GM19043 (cell line): Measurements from ENCODE around the gene CACNB3.

ENCODE experiments used
- ATAC-seq: cut with Tn5 transposase; IDR thresholded peaks from one replicate; pipeline ENCODE4 v1.9.1; 2021; ENCODE audit warnings: low read depth; ENCODE audit not compliant: unreplicated experiment

CACNB3 gene

DNA sequence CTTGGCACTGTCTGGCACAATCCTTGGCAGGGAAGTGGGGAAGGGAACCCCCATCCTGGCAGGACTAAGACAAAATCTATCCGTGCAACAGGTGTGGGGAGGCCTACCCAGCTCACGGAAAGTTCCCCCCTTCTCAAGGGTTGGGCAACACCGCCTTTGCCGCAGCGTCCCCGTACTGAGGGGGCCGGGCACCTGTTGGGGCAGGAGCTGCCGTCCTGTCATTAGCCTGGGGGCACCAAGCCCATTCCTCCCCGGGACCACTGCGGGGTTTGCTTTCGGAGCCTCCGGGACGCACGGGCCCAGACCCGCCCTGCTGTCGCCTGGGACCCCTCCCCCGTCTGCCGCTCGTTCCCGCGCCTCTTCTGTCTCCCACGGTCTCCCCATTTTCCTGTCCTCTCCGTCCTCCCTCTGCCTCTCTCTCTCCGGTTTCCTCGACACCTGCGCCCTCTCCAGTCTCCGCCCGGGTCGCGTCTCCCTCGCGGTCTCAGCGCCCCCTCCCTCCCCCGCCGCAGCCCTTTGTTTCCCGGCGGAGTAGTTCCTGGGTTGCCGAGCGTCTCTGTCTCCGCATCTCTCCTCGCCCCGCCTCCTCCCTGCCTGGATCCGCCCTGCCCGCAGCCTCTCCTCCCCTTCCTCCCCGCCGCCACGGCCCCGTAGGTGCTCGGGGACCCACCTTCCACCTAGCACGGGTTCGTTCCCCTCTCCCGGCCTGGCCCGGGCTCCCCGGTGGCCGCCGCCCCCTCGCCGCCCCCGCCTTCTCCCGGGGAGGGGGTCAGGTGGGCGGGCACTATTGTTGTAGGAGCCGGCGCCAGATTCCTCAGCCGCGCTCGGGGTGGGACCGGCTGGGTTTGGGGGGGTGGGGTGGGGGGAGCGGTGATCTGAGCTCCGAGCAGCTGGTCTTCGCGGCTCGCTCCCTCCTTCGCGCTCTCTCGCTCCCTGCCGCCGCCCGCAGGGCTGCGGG, at the start of gene CACNB3:
CACNB3 (plus strand) TSS at position 624 of the 958 bp plus-strand sequence. CDS start 434 bp downstream, outside the sequence.
- ATAC-seq, result no peak

DNA sequence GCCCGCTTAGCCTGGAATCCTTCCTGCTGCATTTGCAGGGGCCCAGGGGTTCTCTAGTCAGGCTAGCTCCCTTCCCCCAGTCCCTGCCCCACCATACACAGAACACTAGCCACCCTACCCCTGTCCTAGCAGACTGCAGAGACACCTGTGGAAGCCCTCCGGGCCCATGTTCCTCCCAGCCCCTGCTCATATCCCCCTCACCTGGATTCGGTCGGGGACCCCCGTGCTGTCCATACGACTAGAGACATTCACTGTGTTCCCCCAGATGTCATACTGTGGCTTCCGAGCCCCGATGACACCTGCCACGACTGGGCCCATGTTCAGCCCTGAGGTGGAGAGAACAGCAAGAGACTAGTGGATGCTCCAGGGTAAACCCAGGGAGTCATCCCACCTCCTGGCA, 49.6 kb upstream of the CACNB3 start:
- no peak for ATAC-seq

DNA sequence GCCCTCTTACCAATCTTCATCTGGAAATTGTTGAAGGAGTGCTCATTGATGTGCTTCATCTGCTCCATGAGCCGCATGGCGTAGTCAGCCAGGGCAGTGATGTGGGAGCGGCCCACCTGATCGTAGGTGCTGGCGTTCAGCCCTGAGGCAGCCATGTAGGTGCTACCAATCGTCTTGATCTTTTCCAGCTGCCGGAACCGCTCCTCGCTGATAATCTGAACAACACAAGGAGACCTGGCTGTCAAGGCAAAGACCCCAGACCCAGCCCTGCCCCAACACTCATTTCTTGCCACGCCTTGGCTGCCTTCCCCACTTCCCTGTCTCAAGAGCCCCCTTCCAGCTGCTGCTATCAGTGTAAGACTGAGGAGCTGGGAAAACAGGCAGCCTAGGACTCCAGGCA, 47.5 kb upstream of the CACNB3 start:
- ATAC-seq, result no peak

DNA sequence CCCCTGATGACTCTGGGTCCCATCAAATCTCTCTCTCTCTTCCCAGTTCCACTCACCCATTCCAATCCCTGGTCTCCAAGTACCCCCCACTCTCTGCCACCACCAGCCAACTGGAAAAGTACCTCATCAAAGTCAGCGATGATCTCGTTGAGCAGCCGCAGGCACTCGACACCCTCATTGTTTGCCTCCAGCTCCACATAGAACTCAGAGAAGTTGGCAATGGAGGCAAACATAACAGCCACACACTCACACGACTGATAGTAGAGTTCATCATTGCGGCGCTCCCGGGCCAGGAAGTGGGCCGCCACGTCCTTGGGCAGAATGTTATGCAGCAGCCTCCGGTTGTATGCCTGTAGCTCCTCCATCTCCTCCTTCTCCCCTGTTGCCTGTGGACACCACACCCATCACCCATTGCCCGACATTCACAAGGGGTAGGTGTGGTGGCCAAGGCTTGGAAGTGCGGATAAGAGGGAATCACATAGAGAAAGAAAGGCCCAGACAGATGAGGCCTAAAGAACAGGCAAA, 46.6 kb upstream of the CACNB3 start:
- ATAC-seq, result no peak

DNA sequence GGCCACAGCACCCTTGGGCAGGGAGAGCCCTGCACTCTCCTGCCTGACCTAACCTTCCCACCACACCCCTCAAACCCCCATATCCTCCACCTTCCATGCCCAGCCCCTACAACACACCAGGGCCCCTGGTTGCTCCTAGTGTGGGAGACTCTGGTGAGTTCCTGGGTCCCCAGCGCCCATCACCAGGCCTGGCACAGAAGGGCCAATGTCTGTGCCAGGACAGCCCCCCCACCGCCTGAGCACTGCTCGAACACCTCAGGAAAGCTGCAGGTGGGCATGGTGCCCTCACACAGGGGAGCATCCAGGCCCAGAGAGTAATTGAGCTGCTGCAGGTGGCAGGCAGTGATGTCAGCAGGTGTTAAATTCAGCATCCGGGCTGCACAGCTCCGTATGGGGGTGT, 44.6 kb upstream of the CACNB3 start:
- ATAC-seq, result no peak

DNA sequence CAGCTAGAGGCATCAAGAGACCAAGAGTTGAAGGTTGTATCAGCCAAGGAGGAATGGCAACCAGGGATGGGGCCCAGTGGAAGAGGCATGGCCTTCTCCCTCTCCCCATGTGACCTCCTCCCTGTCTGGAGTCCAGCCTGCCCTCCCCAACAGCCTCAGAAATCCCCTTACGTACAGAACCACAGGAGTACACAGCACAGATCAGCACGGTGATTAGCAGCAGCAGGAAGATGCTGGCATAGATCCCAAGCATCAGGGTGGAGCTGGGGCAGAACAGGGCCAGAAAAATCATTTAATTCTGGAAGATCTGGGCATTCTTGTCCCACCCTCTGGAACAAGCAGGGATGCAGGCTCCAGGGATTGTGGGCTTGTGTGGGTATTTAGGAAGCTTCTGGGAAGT, 43.8 kb upstream of the CACNB3 start:
- no peak for ATAC-seq

DNA sequence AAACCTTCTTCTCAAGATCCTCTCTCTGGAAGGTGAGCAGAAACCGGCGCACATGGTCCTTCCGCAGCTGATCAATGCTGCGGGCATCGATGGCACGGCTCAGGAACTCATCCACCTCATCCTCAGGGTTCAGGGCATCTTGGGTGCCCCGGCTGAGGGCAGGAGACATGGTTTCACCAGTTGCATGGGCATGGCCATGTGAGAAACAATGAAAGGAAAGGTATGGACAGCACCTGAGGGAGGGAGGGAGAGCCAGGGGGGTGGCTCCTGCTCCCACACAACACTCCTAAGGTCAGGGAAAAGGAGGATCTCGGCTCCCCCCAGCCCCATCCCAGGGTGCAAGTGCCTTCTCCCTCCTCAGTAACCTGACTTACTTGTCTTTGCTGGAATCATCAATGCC, 43.0 kb upstream of the CACNB3 start:
- ATAC-seq, result no peak

DNA sequence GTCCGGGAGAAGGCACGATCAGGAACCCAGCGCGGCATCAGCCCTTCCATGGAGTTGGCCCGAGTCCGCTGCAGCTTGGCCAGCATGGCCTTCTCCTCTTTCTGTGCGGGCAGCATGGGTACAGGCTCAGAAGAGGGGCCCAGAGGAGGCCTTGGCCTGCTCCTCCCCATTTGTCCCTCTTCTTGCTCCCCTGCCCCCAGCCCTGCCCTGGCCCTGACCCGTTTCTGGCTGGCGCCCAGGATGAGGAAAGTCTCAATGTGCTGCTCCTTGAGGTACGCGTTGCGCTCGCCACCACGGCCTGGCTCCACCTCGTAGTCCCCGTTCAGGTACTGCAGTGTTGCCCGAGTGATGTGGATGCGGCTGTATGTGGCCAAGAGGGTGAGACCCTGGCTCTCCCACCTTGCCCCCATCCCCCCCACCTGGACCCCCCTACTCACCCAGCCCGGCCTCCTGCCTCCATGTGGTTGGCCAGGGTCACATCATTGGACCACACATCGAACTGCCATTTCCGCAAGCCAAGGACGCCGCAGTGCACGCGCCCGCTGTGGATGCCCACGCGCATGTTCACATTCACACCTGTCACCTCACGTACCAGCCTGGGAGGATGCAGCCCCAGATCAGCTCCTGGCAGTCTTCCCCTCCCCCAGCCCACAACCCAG, 42.2 kb upstream of the CACNB3 start:
- no peak for ATAC-seq

DNA sequence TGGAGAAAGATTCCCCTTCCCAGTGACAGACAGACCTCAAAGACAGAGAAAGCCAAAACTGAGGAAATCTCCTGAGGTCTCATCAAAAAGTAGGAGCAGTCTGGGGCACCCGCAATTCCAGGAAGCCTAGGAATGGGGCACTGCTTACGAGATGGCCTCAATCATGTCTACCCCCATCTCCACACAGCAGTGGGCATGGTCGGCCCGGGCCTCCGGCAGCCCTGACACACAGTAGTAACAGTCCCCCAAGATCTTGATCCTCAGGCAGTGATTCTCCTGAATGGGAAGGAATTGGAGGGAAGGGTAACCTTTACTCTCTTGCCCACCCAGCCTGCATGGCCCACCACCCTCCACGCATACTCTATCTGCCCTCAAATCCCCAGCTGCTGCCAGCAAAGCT, 41.3 kb upstream of the CACNB3 start:
- no peak for ATAC-seq

DNA sequence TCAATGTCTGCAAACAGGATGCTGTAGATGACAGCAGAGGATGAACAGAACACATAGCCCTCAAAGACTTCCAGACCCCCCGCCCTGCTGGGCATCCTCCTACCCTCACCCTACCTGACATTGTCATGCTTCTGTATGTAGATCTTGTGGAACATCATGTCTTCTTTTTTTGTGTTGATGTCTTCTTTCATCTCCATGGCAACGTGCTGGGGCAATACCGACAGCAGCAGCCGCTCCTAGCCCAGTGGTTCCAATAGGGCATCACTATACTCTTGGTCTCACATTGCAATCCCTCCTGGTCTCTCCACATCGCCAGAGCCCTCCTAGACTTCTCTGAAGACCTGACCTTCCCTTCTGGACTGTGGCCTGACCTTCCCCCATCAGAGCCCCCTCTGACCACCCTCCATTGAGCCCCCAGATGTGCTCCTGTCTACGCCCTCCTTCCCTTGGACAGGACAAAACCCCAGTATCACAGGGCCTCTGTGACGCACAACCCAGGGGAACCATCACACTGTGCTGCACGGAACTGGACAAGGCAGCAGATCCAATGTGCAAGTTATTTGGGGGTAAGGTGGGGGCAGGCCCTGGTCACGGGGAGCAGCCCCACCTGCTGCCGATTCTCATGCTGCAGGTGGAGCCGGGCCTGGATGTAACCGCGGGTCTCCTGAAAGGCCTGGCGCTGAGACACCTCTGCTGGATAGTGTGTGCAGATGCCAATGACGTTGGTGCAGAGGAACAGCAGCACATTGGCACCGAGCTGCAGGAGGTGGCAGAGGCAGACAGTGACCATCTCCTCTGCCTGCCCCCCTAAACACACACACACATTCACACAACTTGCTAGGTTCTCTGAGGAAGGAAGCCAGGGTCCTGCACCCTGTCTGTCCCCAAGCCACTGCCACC, 40.5 kb upstream of the CACNB3 start:
- ATAC-seq, result no peak

DNA sequence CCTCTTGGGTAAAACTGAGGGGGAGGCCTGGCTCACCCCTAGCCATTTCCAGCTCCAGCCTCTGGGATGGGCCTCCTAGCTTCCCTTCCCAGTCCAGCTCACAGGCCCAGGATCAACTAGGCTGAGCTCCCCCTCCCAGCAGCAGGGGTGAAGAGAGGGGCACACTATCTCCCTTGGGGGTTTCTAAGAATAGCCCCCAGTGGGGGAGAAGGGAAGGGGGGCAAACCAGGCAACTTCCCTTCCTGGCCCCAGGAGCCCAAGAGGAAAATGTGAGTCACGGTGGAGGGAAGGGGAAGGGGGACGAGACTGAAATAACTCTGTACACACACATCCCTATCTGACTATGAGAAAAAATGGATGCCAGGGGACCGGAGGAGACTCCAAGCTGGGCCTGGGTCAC, 38.4 kb upstream of the CACNB3 start:
- ATAC-seq, result no peak

DNA sequence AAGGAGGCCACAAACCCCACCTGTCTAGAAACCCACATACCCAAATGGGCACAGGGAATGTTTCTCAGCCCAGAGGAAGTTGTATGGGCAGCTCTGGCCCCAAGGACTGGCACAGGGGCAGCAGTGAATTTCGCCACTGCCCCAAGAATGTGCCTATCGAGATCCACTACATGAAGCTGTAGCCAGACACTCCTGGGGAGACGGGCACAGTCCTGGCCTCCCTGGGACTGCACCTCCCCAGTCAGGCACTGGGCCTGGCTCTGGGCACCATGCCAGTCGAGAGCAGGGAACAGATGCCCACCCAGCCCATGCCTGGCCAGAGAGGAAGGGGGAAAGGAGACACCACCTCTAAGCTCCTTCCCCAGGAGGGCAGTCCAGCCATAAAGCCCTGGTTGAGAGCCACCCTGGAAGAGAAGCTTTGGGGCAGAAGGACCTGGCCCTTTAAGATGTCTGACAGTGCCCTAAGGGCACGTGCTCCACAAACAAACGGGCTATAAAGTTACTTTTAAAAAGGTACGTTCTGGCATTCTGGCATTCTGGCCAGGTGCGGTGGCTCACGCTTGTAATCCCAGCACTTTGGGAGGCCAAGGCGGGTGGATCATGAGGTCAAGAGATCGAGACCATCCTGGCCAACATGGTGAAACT, 37.8 kb upstream of the CACNB3 start:
- no peak for ATAC-seq

DNA sequence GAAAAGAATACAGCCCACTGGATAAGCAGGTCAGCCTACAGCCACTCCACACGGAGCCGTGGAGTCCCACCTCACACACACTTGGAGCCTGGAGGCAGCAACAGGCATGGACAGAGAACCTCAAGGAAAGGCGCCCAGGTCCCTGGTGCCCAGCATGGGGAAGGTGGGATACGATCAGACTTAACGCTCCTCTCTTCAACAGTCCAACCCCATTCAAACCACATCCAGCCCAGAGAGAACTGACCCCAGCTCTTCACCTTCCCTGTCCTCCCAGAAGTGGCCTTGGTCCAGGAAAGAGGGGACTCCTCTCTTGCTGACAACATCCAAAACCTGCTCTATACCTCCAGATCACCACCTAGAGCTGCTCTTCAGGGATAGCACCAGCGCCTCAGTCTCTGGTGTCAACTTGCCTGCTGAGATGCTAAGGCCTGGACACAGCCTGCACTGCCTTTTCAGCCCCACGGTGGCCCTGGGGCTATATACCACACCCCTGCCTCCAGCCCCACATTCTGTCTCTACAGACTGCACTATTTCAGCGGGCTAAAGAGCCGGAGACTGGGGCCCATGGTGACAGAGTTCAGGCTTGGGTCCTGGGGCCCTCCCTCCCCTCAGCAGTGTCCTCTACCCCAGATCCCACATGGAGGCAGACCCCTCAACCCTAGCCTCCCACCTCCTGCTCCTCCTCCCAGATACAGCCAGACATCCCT, 36.4 kb upstream of the CACNB3 start:
- ATAC-seq, result no peak

DNA sequence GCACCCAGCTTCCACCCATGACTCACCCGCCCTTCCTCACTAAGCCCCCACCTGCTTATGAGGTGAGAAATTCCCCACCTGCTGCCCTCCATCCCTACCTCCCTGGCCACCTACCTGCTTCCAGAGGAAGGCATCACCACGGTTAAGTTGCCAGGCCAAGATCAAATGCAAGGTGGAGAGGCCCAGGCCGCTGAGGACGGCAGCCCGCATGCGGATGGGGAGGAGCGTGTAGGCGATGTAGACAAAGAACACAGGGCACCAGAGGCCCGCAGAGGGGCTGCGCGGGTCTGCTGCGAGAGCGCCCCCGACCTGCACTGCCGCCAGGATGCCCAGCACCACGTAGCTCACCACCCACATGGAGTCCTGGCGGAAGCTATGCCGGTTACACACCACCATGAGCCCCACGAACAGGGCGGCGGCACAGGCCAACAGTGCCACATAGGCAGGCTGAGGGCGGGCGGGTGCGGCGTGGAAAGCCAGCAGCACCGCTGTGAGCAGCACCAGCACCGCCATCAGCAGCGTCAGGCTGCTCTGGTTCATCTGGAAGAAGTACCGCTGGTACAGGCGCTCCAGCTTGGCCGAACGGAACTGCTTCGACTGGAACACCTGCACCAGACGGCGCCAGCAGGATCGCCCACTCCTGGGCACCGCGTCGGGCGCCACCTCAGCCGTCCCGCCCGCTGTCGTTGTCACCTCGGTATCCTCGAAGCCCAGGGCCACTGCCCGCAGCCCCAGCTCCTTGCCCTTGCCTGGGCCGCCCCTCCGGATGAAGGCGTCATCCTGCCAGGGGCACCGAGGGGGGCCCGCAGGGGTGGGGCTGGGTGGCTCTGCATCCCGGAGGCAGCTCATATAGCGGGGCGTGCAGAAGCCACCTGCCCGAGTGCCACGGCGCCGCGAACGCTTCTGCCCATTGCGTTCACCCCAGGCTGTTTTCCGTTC, 35.6 kb upstream of the CACNB3 start:
- no peak for ATAC-seq

DNA sequence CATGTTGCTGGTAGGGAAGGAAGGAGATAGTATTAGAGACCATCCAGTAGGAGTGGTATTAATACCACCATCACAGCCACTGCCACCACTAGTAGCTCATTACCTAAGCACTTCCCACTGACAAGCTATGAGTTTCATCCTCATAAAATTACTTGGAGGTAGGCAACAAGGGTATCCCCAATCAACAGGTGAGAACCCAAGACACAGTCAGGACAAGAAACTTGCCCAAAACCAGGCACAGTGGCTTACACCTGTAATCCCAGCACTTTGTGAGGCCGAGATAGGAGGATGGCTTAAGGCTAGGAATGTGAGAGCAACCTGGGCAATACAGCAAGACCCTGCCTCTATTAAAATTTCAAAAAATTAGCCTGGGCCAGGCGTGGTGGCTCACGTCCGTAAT, 34.9 kb upstream of the CACNB3 start:
- no peak for ATAC-seq

DNA sequence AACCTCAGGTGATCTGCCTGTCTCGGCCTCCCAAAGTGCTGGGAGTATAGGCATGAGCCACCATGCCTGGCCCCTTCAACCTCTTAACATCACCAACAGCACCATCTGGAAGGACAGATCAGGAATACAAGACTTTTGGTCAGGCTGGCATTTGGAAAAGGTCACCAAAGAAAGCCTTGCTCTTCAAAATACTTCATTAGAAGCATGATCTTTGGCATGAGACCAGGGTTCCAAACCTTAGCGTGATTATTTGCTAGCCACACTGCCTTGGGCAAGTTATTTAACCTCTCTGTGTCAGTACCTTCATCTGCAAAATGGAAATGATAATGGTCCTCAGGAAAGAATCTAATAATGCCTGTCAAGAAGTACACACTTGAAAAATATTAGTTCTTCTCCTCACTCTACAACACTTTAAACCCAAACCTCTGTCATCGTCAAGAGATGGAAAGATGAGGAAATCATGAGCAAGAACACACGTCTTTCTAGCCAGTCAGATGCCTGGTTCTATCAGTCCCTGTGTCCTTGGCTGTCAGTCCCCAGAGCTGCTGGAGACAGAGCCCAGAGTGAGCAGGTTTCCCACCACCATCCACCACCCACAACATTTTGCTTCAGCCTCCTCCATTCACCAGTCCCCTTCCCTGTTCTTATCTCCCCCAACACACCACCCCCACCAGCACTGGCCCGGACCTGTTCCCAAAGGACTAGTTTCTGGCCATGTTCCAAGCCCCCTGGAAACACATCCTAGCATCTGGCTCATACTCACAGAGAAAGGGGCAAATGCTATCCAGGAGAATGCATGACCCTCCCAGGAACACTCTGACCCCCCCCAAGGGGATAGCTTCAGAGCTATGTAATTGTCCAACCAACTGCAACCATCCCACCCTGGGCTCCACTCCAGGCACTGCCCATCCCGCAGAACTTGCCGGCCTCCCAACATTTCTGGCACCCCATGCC, 31.4 kb upstream of the CACNB3 start:
- ATAC-seq, result no peak

DNA sequence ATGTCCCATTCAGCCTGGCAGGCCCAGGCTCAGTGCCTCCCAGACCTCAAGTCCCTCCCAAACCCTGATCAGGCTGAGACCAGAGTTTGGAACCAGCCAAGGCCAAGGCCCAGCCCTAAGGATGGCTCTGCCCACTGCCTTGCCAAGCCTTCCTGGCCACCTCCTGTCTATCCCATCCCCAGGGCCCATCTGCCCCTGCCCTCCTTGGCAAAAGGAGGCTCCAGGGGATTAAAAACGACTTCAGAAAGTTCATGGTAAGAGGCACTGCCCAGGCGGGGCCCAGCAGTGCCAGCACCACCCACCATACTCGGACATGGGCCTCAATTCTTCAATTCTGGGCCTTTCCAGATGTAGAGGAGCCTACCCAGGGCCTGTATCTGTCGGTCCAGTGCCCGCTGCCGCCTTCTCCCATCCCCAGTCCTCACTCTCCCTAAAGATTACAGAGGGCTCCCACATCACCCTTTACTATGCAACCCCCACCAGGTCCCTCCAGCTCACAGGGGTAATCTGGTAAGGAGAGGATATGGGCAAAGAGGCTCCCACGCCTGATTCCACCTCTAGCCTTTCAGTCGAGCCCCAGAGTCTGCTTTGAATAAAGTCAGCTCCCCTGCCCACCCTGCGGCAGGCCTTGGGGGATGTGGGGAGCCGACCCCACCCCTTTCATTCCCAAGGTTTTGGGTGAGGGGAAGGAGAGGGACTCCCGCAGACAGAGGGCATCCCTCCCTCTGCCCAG, 30.3 kb upstream of the CACNB3 start:
- ATAC-seq, result no peak
